D721Med (cell line): ENCODE data around the gene SMIM5.

Source experiments
- DNase-seq: peaks from one replicate; pipeline ENCODE4 v3.0.0; 2011; ENCODE audit warnings: low spot score; ENCODE audit not compliant: insufficient read length
- FAIRE-seq: peaks from 2 replicates; lab custom pipeline; 2011; peaks lifted over from hg19 to GRCh38; lab: Jason Lieb, UNC
- CTCF ChIP-seq: IDR thresholded peaks from 2 replicates; pipeline ENCODE4 v1.5.1; 2012; ENCODE audit warnings: mild to moderate bottlenecking, control low read depth; ENCODE audit not compliant: insufficient read depth; ENCODE audit errors: missing control alignments

The SMIM5 gene

GRCh38 chr17:75647061-75647460, 13.8 kb downstream of the SMIM5 start:
- no peak for FAIRE-seq

GRCh38 chr17:75647921-75648320, 14.7 kb downstream of the SMIM5 start:
- DNase-seq (no peak), FAIRE-seq (no peak)
- TF ChIP-seq CTCF: no peak

More at GRCh38 chr17:75647061-75647460, 13.8 kb downstream of the SMIM5 start:
- DNase-seq: no peak
- TF ChIP-seq CTCF: no peak

GRCh38 chr17:75649687-75650086, 16.5 kb downstream of the SMIM5 start:
- FAIRE-seq (no peak), DNase-seq (no peak)
- no peak for TF ChIP-seq CTCF

- DNase-seq: no peak
- no peak for TF ChIP-seq CTCF
- FAIRE-seq: no peak
These were observed 17.6 kb downstream of the SMIM5 start for GRCh38 chr17:75650874-75651273.

GRCh38 chr17:75652341-75652740, 19.1 kb downstream of the SMIM5 start:
- DNase-seq (no peak), FAIRE-seq (no peak)
- TF ChIP-seq CTCF: no peak

- DNase-seq (no peak), FAIRE-seq (no peak)
- TF ChIP-seq CTCF: peak; percentile 71
These were observed 19.8 kb downstream of the SMIM5 start for GRCh38 chr17:75652934-75653549.

GRCh38 chr17:75654176-75654575, 20.9 kb downstream of the SMIM5 start:
- FAIRE-seq: no peak

More at GRCh38 chr17:75654176-75654575, 20.9 kb downstream of the SMIM5 start:
- DNase-seq: no peak
- TF ChIP-seq CTCF: no peak
